ENCODE results near the gene UGT3A1.

GRCh38 chr5:35924950-35925722 is 66.1 kb downstream of the UGT3A1 start:
- peak; percentile 77 for TF ChIP-seq CTCF (conservative IDR thresholded peaks at IDR 0.05 in 1 of 2, IDR thresholded peaks at IDR 0.05 in 1 of 2; ENCODE audit: low read depth in 1 of 2, low read length in 2 of 2)
- TF ChIP-seq EZH2 (IDR thresholded peaks at IDR 0.05; ENCODE audit: low read length, missing control alignments): no peak
